GM23338 (cell line): Measurements from ENCODE around the gene CA5B.

Experiments
- CREB1 ChIP-seq: fragments of 250-450 bp; sonication (Bioruptor Pico); IDR thresholded peaks from 2 replicates; pipeline ENCODE4 v1.5.0; 2020; ENCODE audit warnings: low read depth, mild to moderate bottlenecking, moderate library complexity
- CTCF ChIP-seq, 2 experiments: fragments of 200-600 bp in 1 of 2; sonication (generic) in 1 of 2; conservative IDR thresholded peaks; 2 replicates each; pipeline versions ENCODE4 v1.5.1 to v1.6.1; 2016 to 2017; ENCODE audit warnings: antibody characterized with exemption in 2 of 2, low read depth in 2 of 2, mild to moderate bottlenecking in 2 of 2, moderate library complexity in 1 of 2
- EZH2 ChIP-seq: fragments of 200-600 bp; sonication (generic); IDR thresholded peaks from one replicate; pipeline ENCODE4 v1.8.0; 2017; ENCODE audit warnings: antibody characterized with exemption, mild to moderate bottlenecking, low read depth; ENCODE audit not compliant: unreplicated experiment
- EZH2phosphoT487 ChIP-seq: fragments of 200-600 bp; sonication (generic); IDR thresholded peaks from one replicate; pipeline ENCODE4 v1.8.1; 2018; ENCODE audit warnings: antibody characterized with exemption; ENCODE audit not compliant: unreplicated experiment
- JUNB ChIP-seq: IDR thresholded peaks from one replicate; pipeline ENCODE4 v1.6.1; 2016; ENCODE audit warnings: antibody characterized with exemption; ENCODE audit not compliant: unreplicated experiment
- NANOG ChIP-seq: IDR thresholded peaks from 2 replicates; pipeline ENCODE4 v1.6.1; 2016; ENCODE audit warnings: antibody characterized with exemption, borderline replicate concordance
- POLR2AphosphoS5 ChIP-seq: IDR thresholded peaks from 2 replicates; pipeline ENCODE4 v1.6.1; 2016; ENCODE audit warnings: antibody characterized with exemption, low read depth
- STAT1 ChIP-seq: IDR thresholded peaks from one replicate; pipeline ENCODE4 v1.6.1; 2016; ENCODE audit warnings: antibody characterized with exemption; ENCODE audit not compliant: unreplicated experiment
- ZNF114 ChIP-seq: fragments of 250-450 bp; sonication (Bioruptor Pico); IDR thresholded peaks from 2 replicates; pipeline ENCODE4 v1.5.0; 2020; ENCODE audit warnings: mild to moderate bottlenecking, moderate library complexity
- ZNF331 ChIP-seq: fragments of 250-450 bp; sonication (Bioruptor Pico); IDR thresholded peaks from 2 replicates; pipeline ENCODE4 v1.5.0; 2020; ENCODE audit warnings: low read depth, mild to moderate bottlenecking, moderate library complexity
- ZNF462 ChIP-seq: fragments of 250-450 bp; sonication (Bioruptor Pico); IDR thresholded peaks from 2 replicates; pipeline ENCODE4 v1.5.0; 2020; ENCODE audit warnings: mild to moderate bottlenecking, moderate library complexity
- TF ChIP-seq, protein P1 (sequence below): IDR thresholded peaks from one replicate; pipeline ENCODE4 v1.6.1; 2018; ENCODE audit warnings: antibody characterized with exemption; ENCODE audit not compliant: unreplicated experiment
- TF ChIP-seq, protein P2 (sequence below): IDR thresholded peaks from 2 replicates; pipeline ENCODE4 v1.6.1; 2016; ENCODE audit warnings: antibody characterized with exemption

DNA sequence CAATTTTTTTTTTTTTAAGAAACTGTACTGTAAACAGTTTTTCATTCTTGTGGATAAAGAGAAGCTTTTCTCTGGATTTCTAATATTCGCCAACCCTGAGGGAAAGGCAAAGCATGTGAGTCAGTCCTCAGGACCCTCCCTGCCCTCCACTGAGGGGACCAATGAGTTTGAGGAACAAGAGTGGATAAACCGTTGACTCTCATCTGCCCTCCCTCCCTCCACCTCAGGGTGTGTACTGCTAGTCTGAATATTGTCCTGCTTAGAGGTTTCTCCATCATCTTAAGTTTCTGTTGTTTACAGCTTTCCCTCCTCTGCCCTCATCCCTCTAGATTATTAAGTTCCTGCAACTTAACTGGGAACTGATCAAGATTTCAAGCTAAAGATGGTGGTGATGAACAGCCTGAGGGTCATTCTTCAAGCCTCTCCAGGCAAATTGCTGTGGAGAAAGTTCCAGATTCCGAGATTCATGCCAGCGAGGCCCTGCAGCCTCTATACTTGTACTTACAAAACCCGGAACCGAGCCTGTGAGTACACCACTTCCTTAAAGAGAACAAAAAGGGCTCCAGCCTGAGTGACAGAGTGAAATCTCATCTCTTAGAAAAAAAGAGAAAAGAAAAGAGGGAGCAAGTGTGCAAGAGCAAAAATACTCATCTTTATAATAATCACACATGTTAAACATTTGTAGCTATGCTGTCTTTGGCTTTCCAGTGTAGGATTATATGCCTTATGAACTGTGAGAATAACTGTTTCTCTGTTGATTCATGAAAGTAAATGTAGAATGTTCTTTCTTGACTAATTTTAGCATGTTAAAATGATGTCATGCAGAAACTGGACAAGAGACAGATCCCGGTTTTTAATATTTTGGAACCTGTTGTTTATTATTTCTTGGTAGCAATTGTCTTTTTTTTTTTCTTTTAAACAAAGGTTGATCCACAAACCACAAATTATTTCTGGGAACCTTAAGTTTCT is 11.9 kb downstream of the CA5B start:
- no peak for TF ChIP-seq CTCF (conservative IDR thresholded peaks at IDR 0.05; ENCODE audit: low read depth in 2 of 2)
- no peak for TF ChIP-seq POLR2AphosphoS5
- TF ChIP-seq EZH2phosphoT487, result no peak
- TF ChIP-seq EZH2, result no peak
- no peak for TF ChIP-seq CREB1 (CRISPR knock-in tag)
- TF ChIP-seq NANOG, result no peak
- TF ChIP-seq, protein P1, sequence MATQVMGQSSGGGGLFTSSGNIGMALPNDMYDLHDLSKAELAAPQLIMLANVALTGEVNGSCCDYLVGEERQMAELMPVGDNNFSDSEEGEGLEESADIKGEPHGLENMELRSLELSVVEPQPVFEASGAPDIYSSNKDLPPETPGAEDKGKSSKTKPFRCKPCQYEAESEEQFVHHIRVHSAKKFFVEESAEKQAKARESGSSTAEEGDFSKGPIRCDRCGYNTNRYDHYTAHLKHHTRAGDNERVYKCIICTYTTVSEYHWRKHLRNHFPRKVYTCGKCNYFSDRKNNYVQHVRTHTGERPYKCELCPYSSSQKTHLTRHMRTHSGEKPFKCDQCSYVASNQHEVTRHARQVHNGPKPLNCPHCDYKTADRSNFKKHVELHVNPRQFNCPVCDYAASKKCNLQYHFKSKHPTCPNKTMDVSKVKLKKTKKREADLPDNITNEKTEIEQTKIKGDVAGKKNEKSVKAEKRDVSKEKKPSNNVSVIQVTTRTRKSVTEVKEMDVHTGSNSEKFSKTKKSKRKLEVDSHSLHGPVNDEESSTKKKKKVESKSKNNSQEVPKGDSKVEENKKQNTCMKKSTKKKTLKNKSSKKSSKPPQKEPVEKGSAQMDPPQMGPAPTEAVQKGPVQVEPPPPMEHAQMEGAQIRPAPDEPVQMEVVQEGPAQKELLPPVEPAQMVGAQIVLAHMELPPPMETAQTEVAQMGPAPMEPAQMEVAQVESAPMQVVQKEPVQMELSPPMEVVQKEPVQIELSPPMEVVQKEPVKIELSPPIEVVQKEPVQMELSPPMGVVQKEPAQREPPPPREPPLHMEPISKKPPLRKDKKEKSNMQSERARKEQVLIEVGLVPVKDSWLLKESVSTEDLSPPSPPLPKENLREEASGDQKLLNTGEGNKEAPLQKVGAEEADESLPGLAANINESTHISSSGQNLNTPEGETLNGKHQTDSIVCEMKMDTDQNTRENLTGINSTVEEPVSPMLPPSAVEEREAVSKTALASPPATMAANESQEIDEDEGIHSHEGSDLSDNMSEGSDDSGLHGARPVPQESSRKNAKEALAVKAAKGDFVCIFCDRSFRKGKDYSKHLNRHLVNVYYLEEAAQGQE, result no peak
- TF ChIP-seq JUNB, result no peak
- no peak for TF ChIP-seq ZNF331 (CRISPR knock-in tag)
- no peak for TF ChIP-seq STAT1
- TF ChIP-seq, protein P2, sequence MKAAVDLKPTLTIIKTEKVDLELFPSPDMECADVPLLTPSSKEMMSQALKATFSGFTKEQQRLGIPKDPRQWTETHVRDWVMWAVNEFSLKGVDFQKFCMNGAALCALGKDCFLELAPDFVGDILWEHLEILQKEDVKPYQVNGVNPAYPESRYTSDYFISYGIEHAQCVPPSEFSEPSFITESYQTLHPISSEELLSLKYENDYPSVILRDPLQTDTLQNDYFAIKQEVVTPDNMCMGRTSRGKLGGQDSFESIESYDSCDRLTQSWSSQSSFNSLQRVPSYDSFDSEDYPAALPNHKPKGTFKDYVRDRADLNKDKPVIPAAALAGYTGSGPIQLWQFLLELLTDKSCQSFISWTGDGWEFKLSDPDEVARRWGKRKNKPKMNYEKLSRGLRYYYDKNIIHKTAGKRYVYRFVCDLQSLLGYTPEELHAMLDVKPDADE, result no peak
- no peak for TF ChIP-seq ZNF462 (CRISPR knock-in tag)
- TF ChIP-seq ZNF114 (CRISPR knock-in tag), result no peak
